Suprapubic skin (tissue), 4 donors: ENCODE results near the gene HAND1. TPM values are rescaled to one million over a fixed set of nuclear protein-coding genes. Genes with fewer than 3 reads are reported as not detected.
"Not testable (repeated sequence)": the region's sequence is repeated elsewhere in the genome, so short reads cannot be mapped to it uniquely, and the experiment has no call there.

ENCODE experiments used
- DNase-seq, 2 donors: peaks; one replicate each; pipeline ENCODE4 v3.0.0-alpha.2; 2019; ENCODE audit warnings: low spot score in 2 of 2
- H3K27ac ChIP-seq: fragments of 200-600 bp; sonication (generic); one replicate; pipeline ENCODE4 v1.5.1; 2019
- H3K27me3 ChIP-seq: fragments of 200-600 bp; sonication (generic); one replicate; pipeline ENCODE4 v1.5.1; 2019
- H3K36me3 ChIP-seq: fragments of 200-600 bp; sonication (generic); one replicate; pipeline ENCODE4 v1.5.1; 2019
- H3K4me1 ChIP-seq: fragments of 200-600 bp; sonication (generic); one replicate; pipeline ENCODE4 v1.5.1; 2019
- H3K4me3 ChIP-seq: fragments of 200-600 bp; sonication (generic); one replicate; pipeline ENCODE4 v1.5.1; 2019; ENCODE audit warnings: mild to moderate bottlenecking
- H3K9me3 ChIP-seq: fragments of 200-600 bp; sonication (generic); one replicate; pipeline ENCODE4 v1.5.1; 2019
- CTCF ChIP-seq, 2 donors: fragments of 200-600 bp in 1 of 2; fragments of 450-650 bp in 1 of 2; sonication (generic) in 1 of 2; IDR thresholded peaks; one replicate each; pipeline ENCODE4 v1.5.1; 2016 to 2019; ENCODE audit warnings: antibody characterized with exemption in 2 of 2, mild to moderate bottlenecking in 1 of 2, moderate library complexity in 1 of 2
- EP300 ChIP-seq: sonication (generic); formaldehyde crosslinking; IDR thresholded peaks from one replicate; pipeline ENCODE4 v1.6.1; 2017; ENCODE audit warnings: antibody characterized with exemption
- POLR2A ChIP-seq, 2 donors: fragments of 450-650 bp; IDR thresholded peaks; one replicate each; pipeline ENCODE4 v1.6.1; 2017; ENCODE audit warnings: antibody characterized with exemption in 2 of 2, mild to moderate bottlenecking in 2 of 2, moderate library complexity in 2 of 2
- POLR2AphosphoS5 ChIP-seq, 3 donors: sonication (generic); formaldehyde crosslinking; IDR thresholded peaks; one replicate each; pipeline ENCODE4 v1.6.1; 2017; ENCODE audit warnings: antibody characterized with exemption in 3 of 3
- WGBS: methylation state at CpG from one replicate; pipeline ENCODE4 v1.1.5; 2018; 5-methylcytosine and 5-hydroxymethylcytosine counted together
- total RNA-seq, 4 donors: library from RNA; depleted of rRNA; stranded (reverse); fragments of >200 nt; gene quantifications; one replicate each; pipeline ENCODE4 v1.1.0, GENCODE V29; 2016

HAND1 gene
- total RNA-seq, 4 donors from 2014 or later = not detected

GRCh38 chr5:154518438-154518867, 40.4 kb upstream of the HAND1 start:
- no peak for DNase-seq
- H3K27me3 ChIP-seq = peaks cover 43% of the 10 kb centered on the region
- no peaks in the 10 kb centered on the region for H3K36me3 ChIP-seq
- no peak for TF ChIP-seq CTCF (IDR thresholded peaks at IDR 0.05)
- TF ChIP-seq EP300 = no peak
- no peaks in the 10 kb centered on the region for H3K9me3 ChIP-seq
- WGBS = 84% methylated on average over 7 of the region's 8 CpGs
- H3K27ac ChIP-seq = no peak overlapping the region
- no peak overlapping the region for H3K4me3 ChIP-seq
- H3K4me1 ChIP-seq = peaks cover 6% of the 10 kb centered on the region

GRCh38 chr5:154517810-154518437, 39.9 kb upstream of the HAND1 start:
- Histone ChIP-seq H3K27ac (no peak overlapping the region), H3K9me3 (no peaks in the 10 kb centered on the region), H3K4me1 (peaks cover 5% of the 10 kb centered on the region), H3K27me3 (peaks cover 43% of the 10 kb centered on the region), H3K36me3 (no peaks in the 10 kb centered on the region), H3K4me3 (no peak overlapping the region)
- no peak for DNase-seq
- WGBS = 92% methylated on average over 9 of the region's 9 CpGs
- TF ChIP-seq POLR2A (IDR thresholded peaks at IDR 0.05) (no peak), EP300 (no peak), CTCF (IDR thresholded peaks at IDR 0.05) (no peak), POLR2AphosphoS5 (IDR thresholded peaks at IDR 0.05) (no peak)

GRCh38 chr5:154517181-154517580, 39.2 kb upstream of the HAND1 start:
- no peak for TF ChIP-seq POLR2AphosphoS5 (IDR thresholded peaks at IDR 0.05)
- TF ChIP-seq POLR2A (IDR thresholded peaks at IDR 0.05) = no peak
- TF ChIP-seq EP300 = no peak
- TF ChIP-seq CTCF (IDR thresholded peaks at IDR 0.05) = no peak
- 79% methylated on average over 7 of the region's 7 CpGs for WGBS
- H3K27me3 ChIP-seq = peaks cover 43% of the 10 kb centered on the region

GRCh38 chr5:154516475-154516874, 38.4 kb upstream of the HAND1 start:
- DNase-seq = no peak
- Histone ChIP-seq H3K9me3 (no peaks in the 10 kb centered on the region), H3K27ac (no peak overlapping the region), H3K4me1 (peaks cover 5% of the 10 kb centered on the region), H3K36me3 (no peaks in the 10 kb centered on the region), H3K27me3 (peaks cover 38% of the 10 kb centered on the region), H3K4me3 (no peak overlapping the region)
- WGBS = 93% methylated on average over 5 of the region's 5 CpGs
- TF ChIP-seq EP300 = no peak
- TF ChIP-seq CTCF (IDR thresholded peaks at IDR 0.05) = no peak
- no peak for TF ChIP-seq POLR2A (IDR thresholded peaks at IDR 0.05)
- TF ChIP-seq POLR2AphosphoS5 (IDR thresholded peaks at IDR 0.05) = no peak

More at GRCh38 chr5:154517181-154517580, 39.2 kb upstream of the HAND1 start:
- no peaks in the 10 kb centered on the region for H3K36me3 ChIP-seq
- DNase-seq = no peak
- H3K4me3 ChIP-seq = no peak overlapping the region
- no peak overlapping the region for H3K27ac ChIP-seq
- H3K9me3 ChIP-seq = no peaks in the 10 kb centered on the region
- H3K4me1 ChIP-seq = peaks cover 5% of the 10 kb centered on the region

- not testable (repeated sequence) for DNase-seq, H3K4me1 ChIP-seq, H3K36me3 ChIP-seq, H3K4me3 ChIP-seq, H3K9me3 ChIP-seq, H3K27ac ChIP-seq
- 85% methylated on average over 6 of the region's 6 CpGs for WGBS
- peaks cover 39% of the 10 kb centered on the region for H3K27me3 ChIP-seq
Observed at GRCh38 chr5:154515488-154515887, 37.5 kb upstream of the HAND1 start.

GRCh38 chr5:154514331-154514730, 36.3 kb upstream of the HAND1 start:
- H3K27me3 ChIP-seq = peaks cover 37% of the 10 kb centered on the region
- H3K9me3 ChIP-seq = no peaks in the 10 kb centered on the region
- H3K27ac ChIP-seq = no peak overlapping the region
- TF ChIP-seq POLR2A (IDR thresholded peaks at IDR 0.05) (no peak), CTCF (IDR thresholded peaks at IDR 0.05) (no peak), EP300 (no peak), POLR2AphosphoS5 (IDR thresholded peaks at IDR 0.05) (no peak)
- H3K4me1 ChIP-seq = no peaks in the 10 kb centered on the region
- no peaks in the 10 kb centered on the region for H3K36me3 ChIP-seq
- no peak for DNase-seq
- WGBS = 83% methylated on average over 2 of the region's 2 CpGs
- no peak overlapping the region for H3K4me3 ChIP-seq
